HCT116 (cell line): ENCODE results near the gene EIF2AK3. TPM values are rescaled to one million over a fixed set of nuclear protein-coding genes. Genes with fewer than 3 reads are reported as not detected.

ENCODE experiments used
- ATAC-seq: fragments of 200-7000 bp; cut with Tn5 transposase; 2 replicates; pipeline ENCODE4 v1.9.1; 2020; ENCODE audit warnings: mild to moderate bottlenecking, moderate library complexity
- BruUV-seq: library from RNA; stranded (reverse); fragments of 400-500 nt; replicated peaks from 2 replicates; lab custom pipeline; 2021; lab: Mats Ljungman, UMichigan
- CTCF ChIA-PET: fragments of 300-600 bp; sonication (Branson Sonifier 250); formaldehyde crosslinking; loops from one replicate; lab custom pipeline; 2021; ENCODE audit warnings: antibody characterized with exemption; lab: Charles Lee
- POLR2A ChIA-PET: fragments of 300-600, 350-600 bp; sonication (Branson Sonifier 250); formaldehyde crosslinking; loops from one replicate; lab custom pipeline; 2021; ENCODE audit warnings: antibody characterized with exemption; lab: Charles Lee
- RAD21 ChIA-PET, 2 experiments: fragments of 300-600 bp; sonication (Branson Sonifier 250); formaldehyde crosslinking; loops; one replicate each; lab custom pipeline; 2023; ENCODE audit warnings: low total read pairs in 2 of 2; ENCODE audit not compliant: uncharacterized antibody in 2 of 2, unreplicated experiment in 2 of 2, low non-redundant PET in 1 of 2; lab: Charles Lee
- DNase-seq: peaks from one replicate; pipeline ENCODE4 v3.0.0-alpha.2; 2010; ENCODE audit warnings: low read depth, low spot score
- H2AFZ ChIP-seq: fragments of 200-600 bp; shearing (Covaris generic), sonication (generic); 2 replicates; pipeline ENCODE4 v1.6.1; 2017; ENCODE audit warnings: low read depth, mixed run types, mixed read lengths, antibody characterized with exemption, low read length; ENCODE audit not compliant: poor library complexity, severe bottlenecking
- H3K27ac ChIP-seq: 2 replicates; pipeline ENCODE4 v1.5.1; 2012; ENCODE audit warnings: low read depth, low read length
- H3K27me3 ChIP-seq: fragments of 200-600 bp; sonication (generic); 2 replicates; pipeline ENCODE4 v1.6.1; 2016; ENCODE audit warnings: mixed run types, low read length, mixed read lengths; ENCODE audit not compliant: insufficient read depth
- H3K36me3 ChIP-seq, 2 experiments: fragments of 200-500 bp in 1 of 2; fragments of 200-600 bp in 1 of 2; sonication (Bioruptor generic) in 1 of 2; sonication (generic) in 1 of 2; 2 replicates each; pipeline versions ENCODE4 v1.5.1 to v1.6.1; 2014 to 2016; ENCODE audit warnings: low read length in 2 of 2, inconsistent platforms in 1 of 2, mixed read lengths in 1 of 2, mixed run types in 1 of 2; ENCODE audit not compliant: insufficient read depth in 2 of 2, control insufficient read depth in 1 of 2
- H3K4me1 ChIP-seq, 2 experiments: fragments of 200-600 bp in 1 of 2; sonication (generic) in 1 of 2; 2 replicates each; pipeline versions ENCODE4 v1.5.1 to v1.6.1; 2012 to 2017; ENCODE audit warnings: low read length in 2 of 2, inconsistent platforms in 1 of 2, mild to moderate bottlenecking in 1 of 2, mixed read lengths in 1 of 2, mixed run types in 1 of 2, moderate library complexity in 1 of 2; ENCODE audit not compliant: insufficient read depth in 2 of 2, control insufficient read depth in 1 of 2
- H3K4me2 ChIP-seq: fragments of 200-600 bp; sonication (generic); 2 replicates; pipeline ENCODE4 v1.6.1; 2017; ENCODE audit warnings: mixed run types, low read length, mixed read lengths
- H3K4me3 ChIP-seq, 2 experiments: fragments of 200-600 bp in 1 of 2; sonication (generic) in 1 of 2; replicated peaks in 1 of 2; 2 replicates each; pipeline ENCODE4 v1.5.1; 2011 to 2016; ENCODE audit warnings: low read length in 2 of 2, control low read depth in 1 of 2, low read depth in 1 of 2, mild to moderate bottlenecking in 1 of 2, mixed read lengths in 1 of 2, mixed run types in 1 of 2
- H3K79me2 ChIP-seq: fragments of 200-600 bp; sonication (generic); 2 replicates; pipeline ENCODE4 v1.6.1; 2017; ENCODE audit warnings: mild to moderate bottlenecking, mixed run types, low read length, moderate library complexity, mixed read lengths; ENCODE audit not compliant: insufficient read depth
- H3K9ac ChIP-seq: fragments of 200-600 bp; sonication (generic); 2 replicates; pipeline ENCODE4 v1.6.1; 2016; ENCODE audit warnings: low read length, mixed read lengths
- H3K9me2 ChIP-seq: fragments of 200-600 bp; sonication (generic), shearing (Covaris generic); 2 replicates; pipeline ENCODE4 v1.6.1; 2017; ENCODE audit warnings: mixed run types, mild to moderate bottlenecking, moderate library complexity; ENCODE audit not compliant: insufficient read depth
- H3K9me3 ChIP-seq, 2 experiments: fragments of 200-500 bp in 1 of 2; fragments of 200-600 bp in 1 of 2; sonication (Bioruptor generic) in 1 of 2; sonication (generic) in 1 of 2; 2 replicates each; pipeline ENCODE4 v1.6.1; 2014 to 2017; ENCODE audit warnings: low read length in 2 of 2, mixed read lengths in 2 of 2, inconsistent platforms in 1 of 2, low read depth in 1 of 2, mild to moderate bottlenecking in 1 of 2, mixed run types in 1 of 2, moderate library complexity in 1 of 2; ENCODE audit not compliant: control insufficient read depth in 1 of 2, insufficient read depth in 1 of 2
- H4K20me1 ChIP-seq: fragments of 200-600 bp; sonication (generic), shearing (Covaris generic); 2 replicates; pipeline ENCODE4 v1.6.1; 2017; ENCODE audit warnings: mixed run types, mild to moderate bottlenecking, moderate library complexity; ENCODE audit not compliant: insufficient read depth
- ATF3 ChIP-seq: IDR thresholded peaks from 2 replicates; pipeline ENCODE4 v1.6.1; 2012
- CBX3 ChIP-seq: IDR thresholded peaks from 2 replicates; pipeline ENCODE4 v1.6.1; 2012; ENCODE audit warnings: low read depth
- ELF1 ChIP-seq: IDR thresholded peaks from 2 replicates; pipeline ENCODE4 v1.6.1; 2012; ENCODE audit warnings: low read depth, borderline replicate concordance
- EZH2 ChIP-seq: fragments of 200-600 bp; sonication (generic); IDR thresholded peaks from 2 replicates; pipeline ENCODE4 v1.6.1; 2017; ENCODE audit warnings: antibody characterized with exemption, mixed run types
- EZH2phosphoT487 ChIP-seq: fragments of 200-600 bp; IDR thresholded peaks from 2 replicates; pipeline ENCODE4 v1.6.1; 2018; ENCODE audit warnings: antibody characterized with exemption, borderline replicate concordance
- POLR2AphosphoS5 ChIP-seq: IDR thresholded peaks from 2 replicates; pipeline ENCODE4 v1.6.1; 2011; ENCODE audit warnings: mild to moderate bottlenecking, low read depth, low read length, moderate library complexity
- RAD21 ChIP-seq: IDR thresholded peaks from 2 replicates; pipeline ENCODE4 v1.6.1; 2012; ENCODE audit warnings: low read depth, mild to moderate bottlenecking
- REST ChIP-seq: IDR thresholded peaks from 2 replicates; pipeline ENCODE4 v1.6.1; 2012; ENCODE audit warnings: low read depth
- SIN3A ChIP-seq: IDR thresholded peaks from 2 replicates; pipeline ENCODE4 v1.6.1; 2012; ENCODE audit warnings: low read depth
- SP1 ChIP-seq: IDR thresholded peaks from 2 replicates; pipeline ENCODE4 v1.6.1; 2012; ENCODE audit warnings: low read depth
- SRF ChIP-seq: IDR thresholded peaks from 2 replicates; pipeline ENCODE4 v1.6.1; 2012; ENCODE audit warnings: low read depth
- TCF7L2 ChIP-seq: IDR thresholded peaks from 2 replicates; pipeline ENCODE4 v1.7.0; 2011; ENCODE audit warnings: borderline replicate concordance, inconsistent platforms; ENCODE audit not compliant: insufficient read depth, insufficient read length; ENCODE audit errors: extremely low read depth
- ZBTB33 ChIP-seq: IDR thresholded peaks from 2 replicates; pipeline ENCODE4 v1.6.1; 2011; ENCODE audit warnings: mild to moderate bottlenecking, low read length, moderate library complexity; ENCODE audit not compliant: insufficient replicate concordance; ENCODE audit errors: extremely low read depth
- ZFX ChIP-seq: fragments of 450-650 bp; IDR thresholded peaks from 2 replicates; pipeline ENCODE4 v1.6.1; 2017
- intact Hi-C: fragments of 100-400 bp; cut with micrococcal nuclease; formaldehyde crosslinking; loops from 2 replicates; pipeline ENCODE4 v1.10.0; 2022
- total RNA-seq: library from RNA; stranded (reverse); gene quantifications from one replicate; pipeline ENCODE4 v1.2.1, GENCODE V29; 2021; ENCODE audit not compliant: unreplicated experiment

EIF2AK3 gene
- total RNA-seq, 1 experiment from 2014 or later: 8.9 TPM

- Histone ChIP-seq H3K4me2 (no peak overlapping the region), H3K9ac (no peak overlapping the region), H3K4me3 (no peak overlapping the region), H4K20me1 (no peaks in the 10 kb centered on the region), H3K27ac (no peak overlapping the region), H3K9me2 (no peaks in the 10 kb centered on the region), H3K79me2 (no peaks in the 10 kb centered on the region), H3K4me1 (no peaks in the 10 kb centered on the region), H3K9me3 (no peaks in the 10 kb centered on the region), H3K27me3 (no peaks in the 10 kb centered on the region), H2AFZ (no peak overlapping the region), H3K36me3 (no peaks in the 10 kb centered on the region)
- RAD21 ChIA-PET: no interaction called here
- ATAC-seq (no peak), DNase-seq (no peak)
- CTCF ChIA-PET: no interaction called here
- TF ChIP-seq ELF1 (no peak), ATF3 (no peak), SRF (no peak), EZH2 (no peak)
- intact Hi-C loops: no loop called here
- no TSS peak for BruUV-seq
- POLR2A ChIA-PET: no interaction called here
Measured at GRCh38 chr2:88560619-88561307, 66.5 kb downstream of the EIF2AK3 start.

GRCh38 chr2:88557290-88557689, 70.0 kb downstream of the EIF2AK3 start:
- no TSS peak for BruUV-seq
- no peaks in the 10 kb centered on the region for H4K20me1 ChIP-seq
- no peak overlapping the region for H3K9ac ChIP-seq
- POLR2A ChIA-PET: no interaction called here
- no peaks in the 10 kb centered on the region for H3K79me2 ChIP-seq
- no peaks in the 10 kb centered on the region for H3K27me3 ChIP-seq
- no peaks in the 10 kb centered on the region for H3K4me1 ChIP-seq
- DNase-seq: no peak
- no peak overlapping the region for H3K4me2 ChIP-seq
- ATAC-seq: no peak
- CTCF ChIA-PET: no interaction called here
- no peak overlapping the region for H3K27ac ChIP-seq
- H3K4me3 ChIP-seq: no peak overlapping the region
- H3K9me2 ChIP-seq: no peaks in the 10 kb centered on the region
- RAD21 ChIA-PET: no interaction called here
- no peaks in the 10 kb centered on the region for H3K36me3 ChIP-seq
- no peaks in the 10 kb centered on the region for H3K9me3 ChIP-seq
- H2AFZ ChIP-seq: no peak overlapping the region
- intact Hi-C loops: no loop called here
- TF ChIP-seq SRF: no peak
- no peak for TF ChIP-seq EZH2phosphoT487
- no peak for TF ChIP-seq RAD21
- TF ChIP-seq TCF7L2: no peak
- TF ChIP-seq ATF3: no peak
- no peak for TF ChIP-seq ZBTB33
- no peak for TF ChIP-seq ZFX
- no peak for TF ChIP-seq REST
- no peak for TF ChIP-seq CBX3
- no peak for TF ChIP-seq POLR2AphosphoS5
- TF ChIP-seq SIN3A: no peak
- TF ChIP-seq SP1: no peak
